Ishikawa (cell line): ENCODE measurements around the gene TMEM232.

ENCODE experiments used
- EP300 ChIP-seq: IDR thresholded peaks from 2 replicates; pipeline ENCODE4 v1.6.1; 2012; ENCODE audit warnings: borderline replicate concordance
- YY1 ChIP-seq: IDR thresholded peaks from 2 replicates; pipeline ENCODE4 v1.6.1; 2012; ENCODE audit warnings: low read depth
- TF ChIP-seq, protein P1 (sequence below): IDR thresholded peaks from 2 replicates; pipeline ENCODE4 v1.6.1; 2012; ENCODE audit warnings: low read depth, mild to moderate bottlenecking

DNA sequence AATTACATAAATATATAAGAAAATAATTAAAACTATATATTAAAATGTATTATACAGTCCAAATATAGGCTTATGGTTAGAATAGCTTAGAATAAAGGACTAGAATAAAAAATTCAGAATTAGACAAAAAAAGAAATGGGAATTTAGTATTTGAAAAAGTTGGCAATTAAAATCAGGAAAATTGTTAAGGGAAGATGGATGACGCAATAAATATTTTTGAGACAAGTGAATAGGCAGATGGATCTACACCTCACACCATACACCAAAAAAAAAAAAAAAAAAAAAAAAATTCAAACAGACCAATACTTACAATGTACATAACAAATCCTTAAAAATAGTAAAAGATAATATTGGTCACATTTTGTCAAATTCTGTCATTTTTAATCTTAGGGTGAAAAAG, 200.7 kb downstream of the TMEM232 start:
- TF ChIP-seq, protein P1, sequence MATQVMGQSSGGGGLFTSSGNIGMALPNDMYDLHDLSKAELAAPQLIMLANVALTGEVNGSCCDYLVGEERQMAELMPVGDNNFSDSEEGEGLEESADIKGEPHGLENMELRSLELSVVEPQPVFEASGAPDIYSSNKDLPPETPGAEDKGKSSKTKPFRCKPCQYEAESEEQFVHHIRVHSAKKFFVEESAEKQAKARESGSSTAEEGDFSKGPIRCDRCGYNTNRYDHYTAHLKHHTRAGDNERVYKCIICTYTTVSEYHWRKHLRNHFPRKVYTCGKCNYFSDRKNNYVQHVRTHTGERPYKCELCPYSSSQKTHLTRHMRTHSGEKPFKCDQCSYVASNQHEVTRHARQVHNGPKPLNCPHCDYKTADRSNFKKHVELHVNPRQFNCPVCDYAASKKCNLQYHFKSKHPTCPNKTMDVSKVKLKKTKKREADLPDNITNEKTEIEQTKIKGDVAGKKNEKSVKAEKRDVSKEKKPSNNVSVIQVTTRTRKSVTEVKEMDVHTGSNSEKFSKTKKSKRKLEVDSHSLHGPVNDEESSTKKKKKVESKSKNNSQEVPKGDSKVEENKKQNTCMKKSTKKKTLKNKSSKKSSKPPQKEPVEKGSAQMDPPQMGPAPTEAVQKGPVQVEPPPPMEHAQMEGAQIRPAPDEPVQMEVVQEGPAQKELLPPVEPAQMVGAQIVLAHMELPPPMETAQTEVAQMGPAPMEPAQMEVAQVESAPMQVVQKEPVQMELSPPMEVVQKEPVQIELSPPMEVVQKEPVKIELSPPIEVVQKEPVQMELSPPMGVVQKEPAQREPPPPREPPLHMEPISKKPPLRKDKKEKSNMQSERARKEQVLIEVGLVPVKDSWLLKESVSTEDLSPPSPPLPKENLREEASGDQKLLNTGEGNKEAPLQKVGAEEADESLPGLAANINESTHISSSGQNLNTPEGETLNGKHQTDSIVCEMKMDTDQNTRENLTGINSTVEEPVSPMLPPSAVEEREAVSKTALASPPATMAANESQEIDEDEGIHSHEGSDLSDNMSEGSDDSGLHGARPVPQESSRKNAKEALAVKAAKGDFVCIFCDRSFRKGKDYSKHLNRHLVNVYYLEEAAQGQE = no peak
- no peak for TF ChIP-seq EP300
- no peak for TF ChIP-seq YY1
